GM19351 (cell line): Measurements from ENCODE around the gene WBP1.
"Not testable (repeated sequence)": the region's sequence is repeated elsewhere in the genome, so short reads cannot be mapped to it uniquely, and the experiment has no call there.

Source experiments
- ATAC-seq: cut with Tn5 transposase; IDR thresholded peaks from one replicate; pipeline ENCODE4 v1.9.1; 2021; ENCODE audit warnings: mild to moderate bottlenecking, moderate library complexity; ENCODE audit not compliant: unreplicated experiment

Gene WBP1

DNA sequence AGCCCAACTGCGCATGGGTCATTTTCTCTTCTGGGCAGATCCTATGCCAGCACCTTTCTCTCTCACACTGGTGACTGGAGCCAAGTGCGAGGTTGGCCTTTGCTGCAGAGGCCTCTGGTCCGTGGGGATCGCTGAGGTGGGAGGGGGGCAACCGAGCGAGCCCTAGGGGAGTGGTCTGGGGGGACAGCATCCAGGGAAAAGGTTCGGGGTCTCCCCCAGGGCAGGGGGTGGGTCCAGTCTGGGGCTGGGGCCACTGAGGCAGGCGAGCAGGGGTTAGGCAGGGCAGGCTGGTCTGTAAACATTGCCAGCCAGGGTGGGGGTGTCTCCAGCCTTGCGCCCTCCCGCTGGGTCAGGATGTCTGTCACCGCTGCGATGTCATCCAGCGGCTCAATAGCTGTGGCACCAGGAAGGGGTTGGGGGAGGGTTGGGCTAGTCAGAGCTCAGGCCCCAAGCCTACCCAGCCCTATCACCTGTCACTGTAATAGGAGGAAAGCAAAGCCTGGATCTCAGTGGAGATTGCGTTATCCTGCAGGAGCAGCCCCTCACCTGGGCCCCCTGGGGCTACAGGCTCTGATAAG, 32.0 kb upstream of the WBP1 start:
- no peak for ATAC-seq

GRCh38 chr2:74427551-74427950, 30.7 kb upstream of the WBP1 start:
- no peak for ATAC-seq

DNA sequence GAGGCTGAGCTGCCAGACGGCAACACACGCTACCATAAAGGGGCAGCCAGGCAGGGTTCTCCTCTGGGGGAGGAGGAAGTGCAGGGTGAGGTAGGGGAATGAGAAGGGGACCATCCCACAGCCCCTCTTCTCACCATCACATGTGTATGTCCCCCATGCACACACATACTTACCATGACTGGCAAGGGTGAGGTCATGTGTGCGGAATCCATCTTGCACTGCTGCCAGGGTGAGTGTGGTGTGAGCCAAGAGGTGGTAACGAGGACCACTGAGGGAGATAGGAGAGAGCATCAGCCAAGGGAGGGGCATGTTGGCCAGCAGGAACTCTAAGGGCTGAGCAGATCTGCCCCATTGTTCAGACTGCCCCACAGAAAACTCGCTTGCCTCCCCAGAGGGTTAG, 29.6 kb upstream of the WBP1 start:
- ATAC-seq, result no peak

DNA sequence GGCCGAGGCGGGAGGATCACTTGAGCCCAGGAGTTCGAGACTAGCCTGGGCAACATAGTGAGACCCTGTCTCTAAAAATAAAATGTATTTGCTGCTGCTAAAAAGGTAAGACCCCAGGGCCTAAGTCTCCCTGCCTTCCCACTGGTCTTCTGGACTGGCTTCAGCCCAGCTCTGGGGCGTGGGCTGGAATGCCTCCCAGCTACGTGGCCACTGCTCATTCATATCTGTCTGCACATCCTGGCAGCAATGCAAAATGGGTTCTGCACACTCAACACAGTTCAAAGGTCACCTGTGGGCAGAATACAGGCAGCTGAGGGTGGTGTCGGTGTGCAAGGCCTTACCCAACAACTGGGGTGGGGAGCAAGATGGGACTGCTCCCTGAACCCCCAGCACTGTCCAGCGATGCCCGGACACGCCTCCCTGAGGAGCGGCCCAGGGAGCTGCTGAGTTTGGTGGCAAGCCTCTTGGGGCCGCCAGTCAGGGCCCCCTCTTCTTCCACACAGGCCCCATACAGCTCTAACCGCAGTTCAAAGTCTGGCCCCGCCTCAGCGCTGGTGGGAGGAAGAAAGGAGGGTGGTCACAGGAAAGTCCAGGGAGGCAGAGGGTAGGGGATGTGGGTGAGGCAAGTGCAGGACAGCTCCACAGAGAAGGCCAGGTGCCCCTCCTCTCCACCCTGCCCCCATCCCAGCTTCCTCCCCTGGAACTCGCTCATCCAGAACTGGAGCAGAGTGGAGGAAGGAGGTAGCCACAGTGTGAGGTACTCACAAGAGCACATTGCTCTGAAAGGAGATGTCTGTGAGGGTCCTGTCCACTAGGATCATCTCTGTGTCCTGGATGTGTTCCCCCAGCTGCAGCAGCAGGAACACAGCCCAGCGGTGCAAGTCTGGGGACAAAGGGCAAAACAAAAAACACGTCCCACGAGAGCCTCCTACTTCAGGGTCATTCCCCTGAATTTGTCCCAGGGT, 28.5 kb upstream of the WBP1 start:
- no peak for ATAC-seq

DNA sequence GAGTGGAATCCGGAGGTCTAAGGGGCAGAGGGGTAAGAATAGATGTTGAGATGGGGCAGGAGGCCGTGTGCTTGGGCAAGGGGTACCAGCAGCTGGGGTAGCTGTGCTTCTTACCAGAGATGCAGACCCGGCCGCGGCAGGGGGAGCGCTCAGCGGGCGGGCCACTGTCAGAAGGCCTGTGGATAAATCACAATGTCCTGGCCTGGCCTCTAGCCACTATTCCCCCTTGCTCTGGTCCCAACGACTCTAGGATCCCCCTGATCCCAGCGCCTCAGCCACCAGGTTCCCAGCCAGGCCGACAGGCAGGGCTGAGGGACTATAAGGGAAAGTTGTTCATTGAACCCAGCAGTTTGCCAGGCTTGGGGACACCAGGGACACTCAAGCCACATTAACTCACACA, 27.7 kb upstream of the WBP1 start:
- ATAC-seq, result no peak

- ATAC-seq, result no peak
These were observed 22.0 kb upstream of the WBP1 start for GRCh38 chr2:74436111-74436805.

- no peak for ATAC-seq
These were observed 21.2 kb upstream of the WBP1 start for GRCh38 chr2:74436848-74437695.

DNA sequence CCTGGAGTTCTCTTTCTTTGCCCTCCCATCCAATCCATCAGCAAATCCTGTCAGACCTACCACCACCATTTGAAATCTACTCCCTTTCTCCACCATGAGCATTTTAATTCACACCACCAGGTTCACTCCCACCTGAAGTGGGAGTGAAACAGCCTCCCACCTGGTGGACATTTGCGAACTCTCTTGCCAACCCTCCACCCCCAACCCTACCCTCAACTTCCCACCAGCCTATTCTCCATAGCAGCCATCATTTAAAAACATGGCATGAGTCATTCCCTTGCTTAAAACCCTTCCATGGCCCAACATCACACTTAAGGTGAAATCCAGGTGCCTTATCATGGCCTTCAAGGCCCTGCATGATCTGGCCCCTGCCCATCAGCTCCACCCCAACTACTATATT, 20.0 kb upstream of the WBP1 start:
- no peak for ATAC-seq

DNA sequence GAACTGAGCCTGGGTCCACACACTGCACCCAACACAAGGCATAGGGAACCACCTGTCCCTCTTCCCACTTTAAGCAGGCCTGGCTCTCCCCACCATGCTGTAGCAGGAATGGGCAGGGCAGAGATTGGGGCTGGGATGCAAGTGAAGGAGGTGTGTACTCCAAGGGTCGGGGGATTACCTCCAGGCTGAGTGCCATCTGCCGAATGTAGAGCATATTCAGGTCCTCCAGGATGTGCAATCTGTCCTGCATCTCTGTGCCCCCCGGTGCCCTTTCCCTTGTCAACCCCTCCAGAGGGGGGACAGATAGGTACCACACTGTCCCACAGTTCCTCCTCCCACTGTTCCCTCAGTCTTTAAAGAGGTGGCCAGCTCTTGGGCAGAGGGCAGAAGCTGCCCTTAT, 18.9 kb upstream of the WBP1 start:
- no peak for ATAC-seq

- no peak for ATAC-seq
These were observed 18.3 kb upstream of the WBP1 start for GRCh38 chr2:74439803-74440377.

DNA sequence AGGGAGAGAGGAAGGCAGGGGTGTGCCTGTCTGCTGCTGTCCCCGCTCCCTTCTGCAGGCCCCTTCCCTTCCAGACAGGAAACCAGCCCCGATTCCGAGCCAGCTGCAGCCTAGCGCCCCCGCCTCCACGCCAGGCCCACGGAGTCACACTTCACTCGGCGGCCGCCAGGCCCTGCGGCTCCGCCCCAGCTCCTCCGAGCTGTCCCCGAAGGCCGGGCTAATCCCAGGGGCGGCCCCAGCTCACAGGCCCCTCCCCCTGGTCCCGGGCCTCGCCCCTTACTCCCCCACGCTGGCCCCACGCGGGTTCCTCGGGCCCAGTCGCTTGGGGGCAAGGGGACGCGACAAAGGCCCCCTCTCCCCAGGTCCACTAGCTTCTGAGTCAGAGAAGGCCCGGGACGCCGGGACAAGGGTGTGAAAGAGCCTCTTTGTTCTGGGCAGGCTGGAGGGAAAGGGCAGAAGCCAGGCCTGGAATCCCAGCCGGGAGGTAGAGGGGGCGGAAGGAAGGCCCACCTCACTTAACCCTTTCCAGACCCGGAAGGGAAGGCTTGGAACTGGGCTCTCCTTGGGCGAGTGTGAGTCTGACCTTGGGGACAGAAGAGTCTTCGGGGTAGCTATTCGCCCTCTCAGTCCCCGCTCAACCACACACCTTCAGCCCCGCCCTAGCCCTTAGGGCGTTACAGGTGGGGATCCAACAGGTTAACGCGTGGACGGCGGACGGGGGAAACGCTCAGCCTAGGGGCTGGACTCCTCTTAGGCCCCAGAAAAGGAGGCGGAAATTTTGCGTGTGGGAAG, 17.7 kb upstream of the WBP1 start:
- ATAC-seq, result peak; percentile 93

GRCh38 chr2:74441170-74441689, 17.0 kb upstream of the WBP1 start:
- no peak for ATAC-seq

DNA sequence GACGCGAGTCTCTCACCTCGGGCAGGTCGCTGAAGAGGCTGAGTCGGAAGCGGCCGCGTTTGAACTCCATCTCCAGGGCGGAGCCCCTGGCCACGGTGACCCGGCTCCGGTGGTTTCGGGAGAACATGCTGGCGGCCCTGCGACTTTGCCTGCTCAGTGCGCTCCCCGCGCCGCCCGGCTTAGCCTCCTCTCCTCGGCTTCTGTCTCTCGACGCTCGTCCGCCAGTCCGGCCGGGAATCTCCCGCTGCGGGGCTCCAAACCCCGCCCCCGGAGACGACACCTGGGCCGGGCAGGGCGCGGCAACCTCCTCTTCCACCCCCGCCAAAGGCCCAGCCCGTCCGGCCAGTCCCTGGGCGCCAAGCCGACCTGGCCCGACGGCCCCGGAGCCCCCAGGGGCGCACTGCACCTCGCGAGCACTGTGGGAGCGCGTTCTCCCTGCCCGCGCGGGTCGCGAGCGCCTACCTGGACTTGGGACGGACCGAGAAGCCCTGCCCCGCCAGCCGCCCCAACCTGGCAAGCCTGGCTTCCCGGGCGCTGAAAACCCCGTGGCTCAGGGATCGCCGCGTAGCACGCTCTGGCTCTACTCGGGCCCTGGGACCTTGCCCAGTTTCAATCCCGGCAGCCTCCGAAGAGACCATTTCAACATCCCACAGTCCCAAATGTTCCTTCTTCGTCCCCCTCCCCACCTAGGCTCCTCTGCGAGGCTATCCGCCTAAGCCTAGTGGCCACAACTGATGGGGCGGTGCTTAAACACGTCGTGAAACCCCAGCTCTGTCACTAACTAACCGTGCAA, 16.4 kb upstream of the WBP1 start, which contains the start of gene RTKN:
RTKN (minus strand) TSS at position 248 of the 793 bp plus-strand sequence; CDS start at position 127, 121 bp downstream.
- ATAC-seq, result no peak

DNA sequence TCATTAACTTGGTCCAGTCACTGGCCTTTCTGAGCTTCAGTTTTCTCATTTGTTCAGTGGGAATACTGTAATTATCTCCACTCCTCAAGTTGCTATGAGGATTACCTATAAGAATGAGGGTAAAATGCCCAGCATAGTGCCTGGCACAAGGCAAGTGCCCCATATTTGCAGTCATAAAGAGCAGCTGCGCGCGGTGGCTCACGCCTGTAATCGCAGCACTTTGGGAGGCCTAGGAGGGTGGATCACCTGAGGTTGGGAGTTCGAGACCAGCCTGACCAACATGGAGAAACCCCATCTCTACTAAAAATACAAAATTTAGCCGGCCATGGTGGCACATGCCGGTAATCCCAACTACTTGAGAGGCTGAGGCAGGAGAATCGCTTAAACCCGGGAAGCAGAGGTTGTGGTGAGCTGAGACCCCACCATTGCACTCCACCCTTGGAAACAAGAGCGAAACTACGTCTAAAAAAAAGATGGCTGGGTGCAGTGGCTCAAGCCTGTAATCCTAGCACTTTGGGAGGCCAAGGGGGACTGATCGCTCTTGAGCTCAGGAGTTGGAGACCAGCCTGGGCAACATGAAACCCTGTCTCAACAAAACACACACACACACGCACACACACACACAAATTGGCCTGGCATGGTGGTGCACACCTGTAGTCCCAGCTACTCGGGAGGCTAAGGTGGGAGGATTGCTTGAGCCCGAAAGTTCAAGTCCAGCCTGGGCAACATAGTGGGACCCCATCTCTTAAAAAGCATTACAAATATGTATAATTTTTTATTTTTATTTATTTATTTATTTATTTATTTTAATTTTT, 15.5 kb upstream of the WBP1 start:
- not testable (repeated sequence) for ATAC-seq

DNA sequence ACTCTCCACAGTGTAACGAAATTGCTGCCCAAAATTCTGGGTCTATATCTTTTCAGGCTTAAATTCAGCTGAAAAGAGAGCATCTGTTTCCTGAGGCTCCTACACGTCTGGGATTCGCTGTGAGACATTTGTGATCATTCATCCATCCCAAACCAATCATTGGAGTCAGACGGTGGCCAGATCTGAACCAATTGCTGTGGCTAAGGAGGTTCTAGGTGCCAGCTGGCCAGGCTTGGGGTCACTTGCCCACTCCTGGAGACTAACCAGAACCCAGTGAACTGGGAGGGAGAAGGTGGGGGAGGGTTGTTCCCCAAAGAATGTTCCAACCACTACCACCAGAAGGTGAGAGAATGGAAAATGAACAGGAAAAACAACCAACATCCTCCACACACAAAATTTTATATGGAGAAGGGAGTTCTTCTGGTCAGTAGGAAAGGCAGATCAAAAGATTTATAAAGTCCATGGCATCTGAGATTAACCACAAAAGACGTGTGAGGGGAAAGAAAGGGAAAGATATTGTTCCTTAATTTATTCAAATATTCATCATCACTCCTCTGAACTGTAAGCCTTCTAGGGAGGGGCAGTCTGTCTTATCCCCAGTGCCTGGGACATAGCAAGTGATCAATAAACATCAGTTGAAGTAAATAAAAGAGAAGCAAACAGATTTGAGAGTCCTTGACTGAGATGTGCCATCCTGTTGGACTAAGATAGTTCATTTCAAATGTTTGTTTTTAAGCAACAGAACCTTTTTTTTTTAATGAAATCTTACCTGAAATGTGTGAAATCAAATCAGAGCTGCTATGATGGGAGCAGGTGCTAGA, 13.5 kb upstream of the WBP1 start:
- ATAC-seq, result no peak

DNA sequence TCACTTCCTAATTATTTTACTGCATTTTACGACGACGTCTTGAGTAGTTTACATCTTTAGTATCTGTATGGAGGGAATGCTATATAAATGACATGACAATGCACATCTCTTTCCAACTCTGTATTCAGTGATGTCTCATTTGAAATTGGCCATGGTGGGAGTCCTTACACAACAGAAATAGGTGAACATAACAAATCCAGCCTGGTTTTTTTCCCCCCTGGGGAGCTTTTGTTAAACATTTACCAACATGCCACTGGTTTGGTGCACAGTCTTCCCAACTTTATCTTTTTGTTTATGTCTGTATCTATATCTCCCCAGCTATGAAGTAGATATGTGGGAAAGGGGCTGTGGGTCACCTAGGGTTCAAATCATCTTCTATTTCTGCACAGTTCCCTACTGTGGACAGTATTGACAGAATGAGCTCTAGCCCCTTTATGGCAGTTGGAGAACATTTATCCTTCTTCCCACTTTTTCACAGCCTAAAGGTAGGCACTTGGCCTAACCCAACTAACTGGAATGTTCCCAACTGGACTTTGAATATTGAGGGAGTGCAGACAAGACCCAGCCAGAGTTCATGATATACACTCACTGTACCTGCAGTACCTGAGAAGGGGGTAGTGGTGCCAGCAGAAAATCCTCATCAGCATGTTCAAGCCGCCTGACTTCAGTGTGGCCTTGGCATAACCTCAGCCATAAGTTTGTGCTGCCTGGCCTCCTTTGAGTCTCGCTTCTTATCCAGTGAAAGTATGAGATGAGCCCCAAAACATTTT, 10.8 kb upstream of the WBP1 start:
- ATAC-seq, result no peak
